Right kidney (tissue), 1 donor: ENCODE data around the gene AGFG1.

Experiments used
- DNase-seq: peaks from one replicate; pipeline ENCODE4 v3.0.0-alpha.2; 2016

The AGFG1 gene

DNA sequence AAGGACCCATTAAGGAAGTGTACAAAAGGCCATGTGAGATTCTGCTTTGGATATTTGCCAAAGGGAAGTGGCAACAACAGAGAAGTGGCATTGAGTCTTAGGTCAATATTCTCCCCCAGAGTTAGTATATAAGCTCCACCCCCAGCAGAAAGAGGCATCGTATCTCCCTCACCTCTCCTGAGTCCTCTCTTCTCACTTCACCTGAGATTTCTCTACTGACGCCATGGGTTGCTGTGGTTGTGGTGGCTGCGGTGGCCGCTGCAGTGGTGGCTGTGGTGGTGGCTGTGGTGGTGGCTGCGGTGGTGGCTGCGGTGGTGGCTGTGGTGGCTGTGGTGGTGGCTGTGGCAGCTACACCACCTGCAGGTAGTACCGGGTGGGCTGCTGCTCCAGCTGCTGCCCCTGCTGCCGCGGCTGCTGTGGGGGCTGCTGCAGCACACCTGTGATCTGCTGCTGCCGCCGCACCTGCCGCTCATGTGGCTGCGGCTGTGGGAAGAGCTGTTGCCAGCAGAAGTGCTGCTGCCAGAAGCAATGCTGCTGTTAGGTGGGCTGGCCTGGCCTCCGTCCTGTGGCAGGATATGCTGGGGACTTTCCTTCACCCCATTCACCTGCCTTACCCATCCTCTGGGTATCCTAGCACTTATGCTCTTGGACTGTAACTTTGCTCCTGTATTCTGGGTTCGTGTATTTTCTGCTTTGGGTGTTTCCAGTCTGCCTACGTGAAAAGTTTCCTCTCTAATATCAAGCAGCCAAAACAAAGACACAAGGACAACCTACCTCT lies 136.8 kb downstream of the AGFG1 start:
- DNase-seq, result no peak

DNA sequence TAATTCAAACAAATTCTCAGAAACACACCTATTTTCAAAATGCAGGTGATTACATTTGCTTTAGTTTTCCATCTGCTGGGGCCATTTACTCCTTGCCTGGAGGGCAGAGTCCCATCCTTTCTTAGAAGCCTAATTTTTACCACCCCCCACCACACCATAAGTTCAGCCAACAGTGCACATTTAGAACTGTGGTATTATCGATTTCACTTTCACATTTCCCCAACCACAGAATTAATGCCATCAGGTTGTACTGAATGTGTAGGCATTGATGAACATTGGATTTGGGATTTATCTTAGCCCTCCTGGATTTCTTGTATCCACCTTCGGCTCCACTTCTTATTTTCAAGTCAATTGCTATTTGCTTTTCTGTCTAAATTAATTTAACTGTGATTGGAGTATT lies 138.2 kb downstream of the AGFG1 start:
- no peak for DNase-seq
